Measurements from ENCODE around the gene CPB2.

DNA sequence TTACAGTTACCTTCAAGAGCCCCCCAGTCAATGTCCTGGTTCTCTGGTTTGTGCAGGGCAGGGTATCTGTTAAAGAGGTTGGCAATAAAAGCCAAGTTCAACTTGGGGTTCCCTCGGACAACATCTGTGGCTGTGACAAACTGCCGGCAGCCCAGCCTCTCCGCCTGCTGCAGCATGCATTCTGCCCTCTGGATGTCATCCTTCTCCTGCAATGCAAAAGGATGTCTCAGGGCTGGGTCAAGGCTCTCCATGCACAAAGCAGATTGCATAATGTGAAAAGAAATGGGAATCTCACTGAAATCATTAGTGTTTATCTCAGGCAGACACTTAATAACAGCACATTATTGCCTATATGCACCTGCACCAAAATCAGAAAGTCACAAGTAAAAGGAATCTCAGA, 42.1 kb upstream of the CPB2 start:
- TF ChIP-seq, protein P1, sequence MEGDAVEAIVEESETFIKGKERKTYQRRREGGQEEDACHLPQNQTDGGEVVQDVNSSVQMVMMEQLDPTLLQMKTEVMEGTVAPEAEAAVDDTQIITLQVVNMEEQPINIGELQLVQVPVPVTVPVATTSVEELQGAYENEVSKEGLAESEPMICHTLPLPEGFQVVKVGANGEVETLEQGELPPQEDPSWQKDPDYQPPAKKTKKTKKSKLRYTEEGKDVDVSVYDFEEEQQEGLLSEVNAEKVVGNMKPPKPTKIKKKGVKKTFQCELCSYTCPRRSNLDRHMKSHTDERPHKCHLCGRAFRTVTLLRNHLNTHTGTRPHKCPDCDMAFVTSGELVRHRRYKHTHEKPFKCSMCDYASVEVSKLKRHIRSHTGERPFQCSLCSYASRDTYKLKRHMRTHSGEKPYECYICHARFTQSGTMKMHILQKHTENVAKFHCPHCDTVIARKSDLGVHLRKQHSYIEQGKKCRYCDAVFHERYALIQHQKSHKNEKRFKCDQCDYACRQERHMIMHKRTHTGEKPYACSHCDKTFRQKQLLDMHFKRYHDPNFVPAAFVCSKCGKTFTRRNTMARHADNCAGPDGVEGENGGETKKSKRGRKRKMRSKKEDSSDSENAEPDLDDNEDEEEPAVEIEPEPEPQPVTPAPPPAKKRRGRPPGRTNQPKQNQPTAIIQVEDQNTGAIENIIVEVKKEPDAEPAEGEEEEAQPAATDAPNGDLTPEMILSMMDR (conservative IDR thresholded peaks at IDR 0.05 in 1 of 2, IDR thresholded peaks at IDR 0.05 in 1 of 2; ENCODE audit: low read depth in 1 of 2, low read length in 2 of 2), result peak in 1 of 2 donors; percentile 48
- no peak for TF ChIP-seq EZH2 (IDR thresholded peaks at IDR 0.05; ENCODE audit: low read length, missing control alignments)
